T-helper 17 cell (primary cell): Measurements from ENCODE around the gene SNRPD3. TPM values are rescaled to one million over a fixed set of nuclear protein-coding genes. Genes with fewer than 3 reads are reported as not detected.

Source experiments
- ATAC-seq: fragments of 150-1000 bp; cut with Tn5 transposase; 2 replicates; pipeline ENCODE4 v1.10.0; 2021; ENCODE audit warnings: mild to moderate bottlenecking, moderate library complexity
- DNase-seq, 3 donors: peaks; one replicate each; pipeline versions ENCODE4 v3.0.0 to v3.0.0-alpha.2; 2020 to 2021
- H3K9me3 ChIP-seq: one replicate; pipeline ENCODE4 v1.7.0; 2013; ENCODE audit warnings: low read length, mild to moderate bottlenecking; ENCODE audit not compliant: control insufficient read depth, poor library complexity, severe bottlenecking
- H3K27ac Mint-ChIP-seq: one replicate; pipeline ENCODE4 v1.8.0; 2022; ENCODE audit warnings: mild to moderate bottlenecking, moderate library complexity, mixed read lengths
- H3K27me3 Mint-ChIP-seq: one replicate; pipeline ENCODE4 v1.8.0; 2022; ENCODE audit warnings: mixed read lengths
- H3K36me3 Mint-ChIP-seq: one replicate; pipeline ENCODE4 v1.8.0; 2022; ENCODE audit warnings: low read depth, mixed read lengths
- H3K4me1 Mint-ChIP-seq: one replicate; pipeline ENCODE4 v1.8.0; 2022; ENCODE audit warnings: mild to moderate bottlenecking, mixed read lengths
- H3K4me3 Mint-ChIP-seq: one replicate; pipeline ENCODE4 v1.8.0; 2022; ENCODE audit warnings: mild to moderate bottlenecking, moderate library complexity, mixed read lengths
- total RNA-seq, 4 donors: library from RNA in 2 of 4; stranded (reverse) in 2 of 4; gene quantifications; one replicate each; pipeline ENCODE4 v1.2.3 and lab custom pipeline; 2022 to 2026

SNRPD3 gene
- total RNA-seq, 2 donors from 2014 or later, result 35.2 to 41.2 TPM

GRCh38 chr22:24564376-24565058, 8.7 kb downstream of the SNRPD3 start:
- Mint-ChIP-seq H3K27me3 (no peaks in the 10 kb centered on the region), H3K4me1 (peaks cover 23% of the 10 kb centered on the region), H3K36me3 (no peaks in the 10 kb centered on the region), H3K27ac (peak overlapping the region; percentile 16), H3K4me3 (no peak overlapping the region)
- no peak for ATAC-seq
- DNase-seq, result no peak
- no peaks in the 10 kb centered on the region for H3K9me3 ChIP-seq

- H3K27ac Mint-ChIP-seq, result peak overlapping the region; percentile 60
- H3K27me3 Mint-ChIP-seq, result no peaks in the 10 kb centered on the region
- ATAC-seq, result no peak
- H3K4me1 Mint-ChIP-seq, result peaks cover 20% of the 10 kb centered on the region
- H3K4me3 Mint-ChIP-seq, result no peak overlapping the region
- H3K9me3 ChIP-seq, result no peaks in the 10 kb centered on the region
- no peak for DNase-seq
- no peaks in the 10 kb centered on the region for H3K36me3 Mint-ChIP-seq
Observed at GRCh38 chr22:24565077-24565476, 9.3 kb downstream of the SNRPD3 start.

- H3K27ac Mint-ChIP-seq, result no peak overlapping the region
- peaks cover 17% of the 10 kb centered on the region for H3K4me1 Mint-ChIP-seq
- peaks cover 2% of the 10 kb centered on the region for H3K36me3 Mint-ChIP-seq
- ATAC-seq, result no peak
- no peaks in the 10 kb centered on the region for H3K27me3 Mint-ChIP-seq
- H3K9me3 ChIP-seq, result no peaks in the 10 kb centered on the region
- DNase-seq, result no peak
- H3K4me3 Mint-ChIP-seq, result no peak overlapping the region
Observed at GRCh38 chr22:24566899-24567511, 11.2 kb downstream of the SNRPD3 start.

- Mint-ChIP-seq H3K27me3 (no peaks in the 10 kb centered on the region), H3K27ac (no peak overlapping the region), H3K4me3 (no peak overlapping the region), H3K4me1 (peaks cover 16% of the 10 kb centered on the region), H3K36me3 (peaks cover 2% of the 10 kb centered on the region)
- ATAC-seq, result no peak
- no peak for DNase-seq
- H3K9me3 ChIP-seq, result no peaks in the 10 kb centered on the region
Observed at GRCh38 chr22:24567668-24568067, 11.9 kb downstream of the SNRPD3 start.

- no peaks in the 10 kb centered on the region for H3K9me3 ChIP-seq
- no peak overlapping the region for H3K27ac Mint-ChIP-seq
- peaks cover 4% of the 10 kb centered on the region for H3K4me1 Mint-ChIP-seq
- H3K27me3 Mint-ChIP-seq, result no peaks in the 10 kb centered on the region
- H3K4me3 Mint-ChIP-seq, result no peak overlapping the region
- DNase-seq (no peak), ATAC-seq (no peak)
- H3K36me3 Mint-ChIP-seq, result peaks cover 7% of the 10 kb centered on the region
Observed at GRCh38 chr22:24571266-24571665, 15.5 kb downstream of the SNRPD3 start.

- H3K27me3 Mint-ChIP-seq, result no peaks in the 10 kb centered on the region
- DNase-seq (no peak), ATAC-seq (no peak)
- no peak overlapping the region for H3K4me3 Mint-ChIP-seq
- no peaks in the 10 kb centered on the region for H3K9me3 ChIP-seq
- peak overlapping the region; percentile 68 for H3K27ac Mint-ChIP-seq
- peaks cover 11% of the 10 kb centered on the region for H3K4me1 Mint-ChIP-seq
- H3K36me3 Mint-ChIP-seq, result peaks cover 10% of the 10 kb centered on the region
Observed at GRCh38 chr22:24576778-24577177, 21.0 kb downstream of the SNRPD3 start.

GRCh38 chr22:24578355-24579257, 22.8 kb downstream of the SNRPD3 start:
- Mint-ChIP-seq H3K4me1 (peaks cover 11% of the 10 kb centered on the region), H3K27ac (peak overlapping the region; percentile 72), H3K4me3 (no peak overlapping the region), H3K27me3 (no peaks in the 10 kb centered on the region), H3K36me3 (peaks cover 8% of the 10 kb centered on the region)
- ATAC-seq (no peak), DNase-seq (no peak)
- no peaks in the 10 kb centered on the region for H3K9me3 ChIP-seq

GRCh38 chr22:24579258-24579601, 23.4 kb downstream of the SNRPD3 start:
- H3K9me3 ChIP-seq, result no peaks in the 10 kb centered on the region
- Mint-ChIP-seq H3K4me1 (peaks cover 11% of the 10 kb centered on the region), H3K36me3 (peaks cover 8% of the 10 kb centered on the region), H3K27me3 (no peaks in the 10 kb centered on the region), H3K27ac (peak overlapping the region; percentile 72), H3K4me3 (no peak overlapping the region)
- DNase-seq (no peak), ATAC-seq (no peak)

GRCh38 chr22:24580276-24580675, 24.5 kb downstream of the SNRPD3 start:
- H3K9me3 ChIP-seq, result no peaks in the 10 kb centered on the region
- Mint-ChIP-seq H3K4me3 (peak overlapping the region; percentile 61), H3K27me3 (no peaks in the 10 kb centered on the region), H3K4me1 (peaks cover 9% of the 10 kb centered on the region), H3K36me3 (peaks cover 3% of the 10 kb centered on the region), H3K27ac (no peak overlapping the region)
- ATAC-seq (no peak), DNase-seq (no peak)

- H3K9me3 ChIP-seq, result no peaks in the 10 kb centered on the region
- H3K27ac Mint-ChIP-seq, result no peak overlapping the region
- no peaks in the 10 kb centered on the region for H3K27me3 Mint-ChIP-seq
- H3K4me1 Mint-ChIP-seq, result peaks cover 6% of the 10 kb centered on the region
- ATAC-seq (no peak), DNase-seq (no peak)
- H3K4me3 Mint-ChIP-seq, result no peak overlapping the region
- no peaks in the 10 kb centered on the region for H3K36me3 Mint-ChIP-seq
Observed at GRCh38 chr22:24582056-24582814, 26.4 kb downstream of the SNRPD3 start.

- H3K4me1 Mint-ChIP-seq, result peaks cover 1% of the 10 kb centered on the region
- no peaks in the 10 kb centered on the region for H3K27me3 Mint-ChIP-seq
- no peak for ATAC-seq
- no peak overlapping the region for H3K27ac Mint-ChIP-seq
- no peak overlapping the region for H3K4me3 Mint-ChIP-seq
- H3K9me3 ChIP-seq, result no peaks in the 10 kb centered on the region
- no peaks in the 10 kb centered on the region for H3K36me3 Mint-ChIP-seq
- DNase-seq, result no peak
Observed at GRCh38 chr22:24583221-24584165, 27.7 kb downstream of the SNRPD3 start.

GRCh38 chr22:24584166-24584790, 28.5 kb downstream of the SNRPD3 start:
- Mint-ChIP-seq H3K4me1 (no peaks in the 10 kb centered on the region), H3K4me3 (no peak overlapping the region), H3K27me3 (no peaks in the 10 kb centered on the region), H3K36me3 (no peaks in the 10 kb centered on the region), H3K27ac (no peak overlapping the region)
- no peak for ATAC-seq
- no peaks in the 10 kb centered on the region for H3K9me3 ChIP-seq
- DNase-seq, result no peak
